Muscle layer of colon (tissue), 2 donors: ENCODE results near the gene CNOT8.

Source experiments
- H3K27ac ChIP-seq: one replicate; pipeline ENCODE4 v1.7.0; 2013; ENCODE audit warnings: low read depth, mild to moderate bottlenecking, low read length, moderate library complexity
- H3K27me3 ChIP-seq, 2 donors: one replicate each; pipeline ENCODE4 v1.7.0; 2013; ENCODE audit warnings: low read length in 2 of 2, mild to moderate bottlenecking in 2 of 2; ENCODE audit not compliant: insufficient read depth in 2 of 2, control insufficient read depth in 1 of 2
- H3K36me3 ChIP-seq: one replicate; pipeline ENCODE4 v1.7.0; 2013; ENCODE audit warnings: mild to moderate bottlenecking, low read length; ENCODE audit not compliant: insufficient read depth
- H3K4me1 ChIP-seq: one replicate; pipeline ENCODE4 v1.7.0; 2013; ENCODE audit warnings: mild to moderate bottlenecking, low read length; ENCODE audit not compliant: insufficient read depth
- H3K4me3 ChIP-seq, 2 donors: one replicate each; pipeline ENCODE4 v1.7.0; 2013; ENCODE audit warnings: low read length in 2 of 2, low read depth in 1 of 2, mild to moderate bottlenecking in 1 of 2, moderate library complexity in 1 of 2
- H3K9ac ChIP-seq: one replicate; pipeline ENCODE4 v1.7.0; 2013; ENCODE audit warnings: low read length
- H3K9me3 ChIP-seq: one replicate; pipeline ENCODE4 v1.7.0; 2013; ENCODE audit warnings: mild to moderate bottlenecking, low read length
- donor health status: abdominal sarcoma.
- donor health status: Adenocarcinoma of cecum.

The CNOT8 gene

DNA sequence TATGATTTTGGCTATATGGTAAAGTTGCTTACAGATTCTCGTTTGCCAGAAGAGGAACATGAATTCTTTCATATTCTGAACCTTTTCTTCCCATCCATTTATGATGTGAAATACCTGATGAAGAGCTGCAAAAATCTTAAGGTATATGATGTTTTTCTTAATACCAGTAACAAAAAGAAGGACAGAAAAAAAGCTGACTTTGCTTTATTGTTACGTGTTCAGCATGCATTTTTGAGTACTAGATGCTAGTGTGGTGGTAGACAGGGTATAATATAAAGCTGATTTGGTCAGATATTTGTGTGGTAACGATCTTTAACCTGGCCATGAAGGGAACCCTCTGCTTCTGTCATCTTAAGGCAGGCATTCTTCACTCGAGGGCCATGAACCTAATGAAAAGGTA lies 13.3 kb downstream of the CNOT8 start:
- Histone ChIP-seq H3K4me3 (no peak overlapping the region), H3K36me3 (peaks cover 42% of the 10 kb centered on the region), H3K27me3 (no peaks in the 10 kb centered on the region), H3K4me1 (peaks cover 6% of the 10 kb centered on the region), H3K9ac (no peak overlapping the region), H3K27ac (no peak overlapping the region), H3K9me3 (no peaks in the 10 kb centered on the region)

DNA sequence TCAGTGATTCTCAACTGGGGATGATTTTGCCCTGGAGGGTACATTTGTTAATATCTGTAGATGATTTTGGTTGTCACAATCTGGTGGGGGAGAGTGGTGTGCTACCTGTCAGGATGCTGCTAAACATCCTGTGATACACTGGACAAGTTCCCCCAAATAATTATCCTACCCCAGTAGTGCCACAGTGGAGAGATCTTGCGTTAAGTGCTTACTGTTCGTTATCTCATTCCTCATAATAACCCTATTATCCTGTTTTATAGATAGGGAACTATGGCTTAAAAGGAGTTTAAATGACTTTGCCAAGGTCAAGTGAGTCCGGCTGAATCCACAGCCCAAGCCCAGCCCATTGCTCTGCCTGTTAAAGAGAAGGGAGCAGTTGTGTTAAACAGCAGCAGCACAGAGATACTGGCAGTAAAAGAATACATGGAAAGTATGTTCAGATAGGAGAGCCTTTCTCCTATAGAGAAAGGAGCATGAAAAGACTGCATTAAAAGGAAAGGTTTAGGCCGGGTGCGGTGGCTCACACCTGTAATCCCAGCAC lies 15.4 kb downstream of the CNOT8 start:
- Histone ChIP-seq H3K36me3 (peaks cover 42% of the 10 kb centered on the region), H3K27ac (no peak overlapping the region), H3K9ac (no peak overlapping the region), H3K9me3 (no peaks in the 10 kb centered on the region), H3K27me3 (no peaks in the 10 kb centered on the region), H3K4me3 (no peak overlapping the region), H3K4me1 (peaks cover under 1% of the 10 kb centered on the region)

DNA sequence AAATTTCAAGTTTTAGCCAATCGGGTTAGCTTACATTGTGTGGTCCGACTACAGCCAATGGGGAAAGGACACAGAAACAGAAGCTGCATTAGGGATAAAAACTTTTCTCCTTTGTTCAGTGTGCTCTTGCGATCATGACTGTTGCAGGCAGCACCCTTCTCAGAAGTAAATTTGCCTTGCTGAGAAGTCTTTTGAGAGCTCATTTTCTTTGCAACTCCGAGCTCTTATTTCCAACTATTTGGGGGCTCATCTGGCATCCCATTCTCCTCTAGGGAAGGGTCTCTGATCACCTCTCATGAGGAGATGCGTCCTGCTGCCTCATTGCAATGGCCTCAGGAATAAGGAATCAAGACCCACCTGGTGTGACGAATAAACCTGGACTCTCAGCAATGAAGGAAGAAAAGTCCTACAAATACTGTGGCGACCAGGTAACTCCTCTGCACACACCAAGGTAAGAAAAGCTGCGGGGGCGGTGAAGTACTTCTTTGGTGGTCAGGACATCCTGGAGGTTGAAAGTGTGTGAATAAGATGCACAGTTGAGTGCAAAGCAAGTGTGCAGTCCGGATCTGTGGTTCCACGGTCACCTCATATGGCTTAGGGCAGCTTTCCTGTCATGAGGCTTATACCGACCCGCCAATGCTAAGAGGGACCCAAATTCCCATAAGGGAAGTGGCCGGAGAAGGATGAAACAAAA lies 20.4 kb downstream of the CNOT8 start:
- no peaks in the 10 kb centered on the region for H3K4me1 ChIP-seq
- H3K27ac ChIP-seq: no peak overlapping the region
- H3K4me3 ChIP-seq: no peak overlapping the region
- H3K27me3 ChIP-seq: no peaks in the 10 kb centered on the region
- H3K9ac ChIP-seq: no peak overlapping the region
- no peaks in the 10 kb centered on the region for H3K9me3 ChIP-seq
- H3K36me3 ChIP-seq: peaks cover 22% of the 10 kb centered on the region

GRCh38 chr5:154881986-154882385 lies 23.6 kb downstream of the CNOT8 start:
- peaks cover 8% of the 10 kb centered on the region for H3K36me3 ChIP-seq
- no peak overlapping the region for H3K9ac ChIP-seq
- no peaks in the 10 kb centered on the region for H3K27me3 ChIP-seq
- peaks cover 15% of the 10 kb centered on the region for H3K9me3 ChIP-seq
- no peaks in the 10 kb centered on the region for H3K4me1 ChIP-seq
- no peak overlapping the region for H3K27ac ChIP-seq
- no peak overlapping the region for H3K4me3 ChIP-seq

GRCh38 chr5:154884424-154884823 lies 26.0 kb downstream of the CNOT8 start:
- Histone ChIP-seq H3K4me3 (no peak overlapping the region), H3K4me1 (no peaks in the 10 kb centered on the region), H3K27ac (no peak overlapping the region), H3K9ac (no peak overlapping the region), H3K36me3 (peaks cover 24% of the 10 kb centered on the region), H3K9me3 (peaks cover 15% of the 10 kb centered on the region), H3K27me3 (no peaks in the 10 kb centered on the region)

DNA sequence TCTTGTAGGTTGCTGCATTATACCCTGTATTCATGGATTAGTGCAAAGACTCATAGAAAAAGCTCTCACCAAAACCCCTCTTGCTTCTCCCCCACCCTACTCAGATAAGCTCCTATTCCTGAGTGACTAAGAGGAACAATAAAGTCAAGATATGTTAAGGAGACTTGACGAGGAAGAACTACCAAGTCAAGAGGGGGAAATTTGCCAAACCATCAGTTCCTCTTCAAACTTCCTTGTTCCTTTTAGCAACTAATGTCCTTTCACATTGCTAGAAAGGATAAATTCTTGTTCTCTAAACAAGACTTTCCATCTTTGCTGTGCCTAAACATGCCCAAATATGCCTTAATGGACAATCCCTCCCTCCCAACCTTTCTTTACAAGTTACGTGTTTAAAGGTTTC lies 27.0 kb downstream of the CNOT8 start:
- peaks cover 31% of the 10 kb centered on the region for H3K36me3 ChIP-seq
- no peaks in the 10 kb centered on the region for H3K27me3 ChIP-seq
- peaks cover 15% of the 10 kb centered on the region for H3K9me3 ChIP-seq

GRCh38 chr5:154892369-154892771 lies 33.9 kb downstream of the CNOT8 start:
- H3K4me3 ChIP-seq: no peak overlapping the region
- H3K36me3 ChIP-seq: peaks cover 74% of the 10 kb centered on the region
- H3K27me3 ChIP-seq: no peaks in the 10 kb centered on the region
- no peak overlapping the region for H3K9ac ChIP-seq
- H3K27ac ChIP-seq: no peak overlapping the region
- H3K4me1 ChIP-seq: no peaks in the 10 kb centered on the region
- H3K9me3 ChIP-seq: no peaks in the 10 kb centered on the region

More for the DNA sequence above, 27.0 kb downstream of the CNOT8 start:
- no peak overlapping the region for H3K9ac ChIP-seq
- no peak overlapping the region for H3K27ac ChIP-seq
- H3K4me1 ChIP-seq: no peaks in the 10 kb centered on the region
- H3K4me3 ChIP-seq: no peak overlapping the region

GRCh38 chr5:154893381-154893780 lies 35.0 kb downstream of the CNOT8 start:
- Histone ChIP-seq H3K4me1 (no peaks in the 10 kb centered on the region), H3K4me3 (no peak overlapping the region), H3K9ac (no peak overlapping the region), H3K9me3 (no peaks in the 10 kb centered on the region), H3K27me3 (no peaks in the 10 kb centered on the region), H3K27ac (no peak overlapping the region), H3K36me3 (peaks cover 76% of the 10 kb centered on the region)

DNA sequence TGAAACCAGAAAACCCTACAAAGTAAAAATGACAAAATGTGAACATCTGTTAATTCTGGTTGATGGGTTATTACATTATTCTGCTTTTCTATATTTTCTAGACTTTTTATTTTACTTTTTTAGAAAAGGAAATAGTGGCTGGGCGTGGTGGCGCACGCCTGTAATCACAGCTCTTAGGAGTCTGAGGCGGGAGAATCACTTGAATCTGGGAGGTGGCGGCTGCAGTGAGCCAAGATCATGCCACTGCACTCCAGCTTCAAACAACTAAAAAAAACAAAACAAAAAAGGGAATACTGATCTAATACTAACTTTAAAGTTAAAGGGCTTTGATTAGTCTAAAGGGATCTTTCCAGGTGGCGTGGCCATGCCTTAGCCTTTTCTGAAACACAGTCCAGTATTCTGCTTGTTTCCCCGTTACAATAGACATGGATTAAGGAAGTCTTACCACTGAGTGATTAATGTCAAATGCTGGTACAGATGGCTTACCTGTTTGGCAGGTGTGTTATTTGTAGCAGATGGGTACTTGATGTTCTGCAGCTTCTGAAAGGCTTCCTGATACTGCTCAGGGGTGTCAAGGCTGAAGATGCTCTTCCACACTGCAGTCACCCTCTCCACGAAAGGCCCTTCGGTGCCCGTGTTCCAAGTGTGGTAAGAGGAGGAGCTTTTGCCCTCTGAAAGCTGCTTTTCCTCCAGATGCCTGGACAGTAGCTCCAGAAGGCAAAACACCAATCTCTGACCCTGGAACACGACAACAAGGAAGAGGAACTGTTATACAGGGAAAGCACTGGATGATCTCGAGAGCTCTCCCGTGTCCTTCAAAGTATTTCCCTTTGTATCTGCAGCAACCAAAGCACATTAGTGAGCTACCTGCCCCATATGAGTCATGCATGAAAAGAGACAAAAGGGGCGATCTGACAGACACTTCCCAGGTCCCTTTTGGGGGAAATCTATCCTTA lies 37.5 kb downstream of the CNOT8 start:
- Histone ChIP-seq H3K36me3 (peaks cover 79% of the 10 kb centered on the region), H3K4me1 (no peaks in the 10 kb centered on the region), H3K9me3 (no peaks in the 10 kb centered on the region), H3K4me3 (no peak overlapping the region), H3K27me3 (no peaks in the 10 kb centered on the region), H3K27ac (no peak overlapping the region), H3K9ac (no peak overlapping the region)

DNA sequence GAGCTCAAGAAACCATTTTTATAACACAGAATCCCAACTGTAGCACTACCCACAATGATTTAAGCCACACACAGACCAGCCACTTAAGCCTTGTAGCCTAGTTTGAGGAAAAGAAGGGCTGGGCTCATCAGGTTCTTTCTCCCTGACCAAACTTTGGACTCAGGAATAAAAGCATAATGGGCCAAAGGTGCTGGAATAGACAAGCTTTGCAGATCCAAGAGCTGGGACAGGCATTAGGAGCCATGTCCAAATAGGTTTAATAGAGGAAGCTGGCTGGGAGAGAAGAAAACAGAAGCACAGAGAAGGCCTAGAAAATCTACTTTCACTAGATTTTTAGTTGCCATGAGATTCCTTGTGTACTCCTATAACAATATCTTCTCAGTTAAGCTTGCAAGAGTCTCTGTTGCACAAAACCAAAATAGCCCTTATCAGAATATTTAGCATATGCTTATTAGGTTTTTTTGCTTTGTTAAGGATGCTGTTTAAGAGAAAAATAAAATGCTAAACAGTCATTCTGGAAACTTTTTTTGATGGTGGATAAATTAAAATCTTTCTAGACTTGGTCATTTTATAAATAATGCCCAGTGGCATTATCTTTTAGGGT lies 38.2 kb downstream of the CNOT8 start:
- Histone ChIP-seq H3K27ac (no peak overlapping the region), H3K4me1 (no peaks in the 10 kb centered on the region), H3K36me3 (peaks cover 79% of the 10 kb centered on the region), H3K9me3 (no peaks in the 10 kb centered on the region), H3K4me3 (no peak overlapping the region), H3K27me3 (no peaks in the 10 kb centered on the region), H3K9ac (no peak overlapping the region)

- Histone ChIP-seq H3K9me3 (no peaks in the 10 kb centered on the region), H3K9ac (no peak overlapping the region), H3K4me3 (no peak overlapping the region), H3K27me3 (no peaks in the 10 kb centered on the region), H3K27ac (no peak overlapping the region), H3K4me1 (no peaks in the 10 kb centered on the region), H3K36me3 (peaks cover 86% of the 10 kb centered on the region)
These were observed 39.8 kb downstream of the CNOT8 start for GRCh38 chr5:154898210-154898609.
